RWPE1 (cell line): Measurements from ENCODE around the gene EXOSC2.

Experiments
- CTCF ChIA-PET: fragments of 350-600 bp; sonication (Branson Sonifier 250); formaldehyde crosslinking; extraction: SDS; loops from one replicate; lab custom pipeline; 2021; lab: Yijun Ruan, JAX
- POLR2A ChIA-PET: fragments of 400-600 bp; formaldehyde crosslinking; extraction: SDS; loops from one replicate; lab custom pipeline; 2020; ENCODE audit warnings: antibody characterized with exemption; ENCODE audit not compliant: low non-redundant PET; lab: Yijun Ruan, JAX
- DNase-seq: peaks from one replicate; pipeline ENCODE4 v3.0.0; 2012; ENCODE audit warnings: low spot score
- H3K27ac ChIP-seq: fragments of 450-650 bp; 2 replicates; pipeline ENCODE4 v1.5.1; 2017
- TF ChIP-seq, protein P1 (sequence below): fragments of 450-650 bp; conservative IDR thresholded peaks from 2 replicates; pipeline ENCODE4 v1.5.1; 2017; ENCODE audit warnings: low read depth, mild to moderate bottlenecking

Gene EXOSC2

GRCh38 chr9:130672466-130672865, 21.1 kb upstream of the EXOSC2 start:
- ChIA-PET POLR2A (no interaction called here), CTCF (no interaction called here)
- TF ChIP-seq, protein P1, sequence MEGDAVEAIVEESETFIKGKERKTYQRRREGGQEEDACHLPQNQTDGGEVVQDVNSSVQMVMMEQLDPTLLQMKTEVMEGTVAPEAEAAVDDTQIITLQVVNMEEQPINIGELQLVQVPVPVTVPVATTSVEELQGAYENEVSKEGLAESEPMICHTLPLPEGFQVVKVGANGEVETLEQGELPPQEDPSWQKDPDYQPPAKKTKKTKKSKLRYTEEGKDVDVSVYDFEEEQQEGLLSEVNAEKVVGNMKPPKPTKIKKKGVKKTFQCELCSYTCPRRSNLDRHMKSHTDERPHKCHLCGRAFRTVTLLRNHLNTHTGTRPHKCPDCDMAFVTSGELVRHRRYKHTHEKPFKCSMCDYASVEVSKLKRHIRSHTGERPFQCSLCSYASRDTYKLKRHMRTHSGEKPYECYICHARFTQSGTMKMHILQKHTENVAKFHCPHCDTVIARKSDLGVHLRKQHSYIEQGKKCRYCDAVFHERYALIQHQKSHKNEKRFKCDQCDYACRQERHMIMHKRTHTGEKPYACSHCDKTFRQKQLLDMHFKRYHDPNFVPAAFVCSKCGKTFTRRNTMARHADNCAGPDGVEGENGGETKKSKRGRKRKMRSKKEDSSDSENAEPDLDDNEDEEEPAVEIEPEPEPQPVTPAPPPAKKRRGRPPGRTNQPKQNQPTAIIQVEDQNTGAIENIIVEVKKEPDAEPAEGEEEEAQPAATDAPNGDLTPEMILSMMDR: no peak
- DNase-seq: no peak
- H3K27ac ChIP-seq: no peak overlapping the region

DNA sequence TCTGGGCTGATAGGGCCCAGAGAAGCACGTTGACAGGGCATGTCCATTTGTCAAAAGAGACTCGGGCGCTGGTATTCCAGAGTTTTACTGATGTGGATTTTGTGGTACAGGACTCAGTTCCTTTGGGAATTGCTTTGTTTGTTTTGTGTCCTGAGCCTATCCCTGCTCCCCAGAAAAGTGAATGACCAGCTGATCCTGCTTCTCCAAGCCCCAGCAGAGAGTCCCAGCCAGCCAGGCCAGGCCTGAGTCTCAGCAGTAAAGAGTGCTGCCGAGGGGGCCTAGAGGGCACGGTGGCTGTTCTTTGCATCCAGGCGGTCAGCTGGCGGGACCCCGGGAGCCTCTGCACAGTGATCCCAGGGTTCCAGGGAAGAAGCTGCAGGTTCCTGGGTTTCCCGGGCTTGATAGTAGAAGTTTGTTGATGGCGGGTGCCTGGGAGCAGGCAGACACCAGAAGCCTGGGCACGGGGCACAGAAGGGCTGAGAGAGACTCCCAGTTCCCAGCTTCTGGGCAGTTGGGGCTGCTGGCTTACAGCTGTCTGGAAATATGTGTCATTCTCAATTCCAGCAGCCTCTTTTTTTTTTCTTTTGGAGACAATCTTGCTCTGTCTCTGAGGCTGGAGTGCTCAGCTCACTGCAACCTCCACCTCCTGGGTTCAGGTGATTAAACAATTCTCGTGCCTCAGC, 20.5 kb upstream of the EXOSC2 start:
- ChIA-PET POLR2A (no interaction called here), CTCF (no interaction called here)
- no peak overlapping the region for H3K27ac ChIP-seq
- TF ChIP-seq, protein P1: no peak
- no peak for DNase-seq

- CTCF ChIA-PET: no interaction called here
- H3K27ac ChIP-seq: no peak overlapping the region
- DNase-seq: no peak
- TF ChIP-seq, protein P1: no peak
- POLR2A ChIA-PET: no interaction called here
These were observed 18.2 kb upstream of the EXOSC2 start for GRCh38 chr9:130675396-130675795.

DNA sequence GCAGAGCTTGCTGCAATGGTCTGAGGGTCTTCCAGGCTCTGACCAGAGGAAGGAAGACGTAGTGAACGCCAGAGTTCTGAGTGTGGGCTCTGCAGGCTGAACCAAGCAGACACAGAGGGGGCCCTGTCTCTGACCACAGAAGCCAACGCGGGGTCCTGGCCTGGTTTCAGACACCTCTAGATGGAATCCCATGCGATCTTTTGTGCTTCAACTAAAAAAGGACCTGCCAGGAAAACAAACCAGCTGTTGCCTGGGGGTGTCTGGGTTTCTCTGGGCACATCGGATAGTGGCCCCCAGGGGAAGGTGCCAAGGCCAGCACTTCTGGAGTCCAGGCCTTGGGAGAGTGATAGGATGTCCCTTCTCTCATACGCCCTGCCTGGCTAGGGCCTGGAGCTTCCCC, 16.3 kb upstream of the EXOSC2 start:
- DNase-seq: no peak
- no peak overlapping the region for H3K27ac ChIP-seq
- ChIA-PET POLR2A (no interaction called here), CTCF (no interaction called here)
- TF ChIP-seq, protein P1: no peak

DNA sequence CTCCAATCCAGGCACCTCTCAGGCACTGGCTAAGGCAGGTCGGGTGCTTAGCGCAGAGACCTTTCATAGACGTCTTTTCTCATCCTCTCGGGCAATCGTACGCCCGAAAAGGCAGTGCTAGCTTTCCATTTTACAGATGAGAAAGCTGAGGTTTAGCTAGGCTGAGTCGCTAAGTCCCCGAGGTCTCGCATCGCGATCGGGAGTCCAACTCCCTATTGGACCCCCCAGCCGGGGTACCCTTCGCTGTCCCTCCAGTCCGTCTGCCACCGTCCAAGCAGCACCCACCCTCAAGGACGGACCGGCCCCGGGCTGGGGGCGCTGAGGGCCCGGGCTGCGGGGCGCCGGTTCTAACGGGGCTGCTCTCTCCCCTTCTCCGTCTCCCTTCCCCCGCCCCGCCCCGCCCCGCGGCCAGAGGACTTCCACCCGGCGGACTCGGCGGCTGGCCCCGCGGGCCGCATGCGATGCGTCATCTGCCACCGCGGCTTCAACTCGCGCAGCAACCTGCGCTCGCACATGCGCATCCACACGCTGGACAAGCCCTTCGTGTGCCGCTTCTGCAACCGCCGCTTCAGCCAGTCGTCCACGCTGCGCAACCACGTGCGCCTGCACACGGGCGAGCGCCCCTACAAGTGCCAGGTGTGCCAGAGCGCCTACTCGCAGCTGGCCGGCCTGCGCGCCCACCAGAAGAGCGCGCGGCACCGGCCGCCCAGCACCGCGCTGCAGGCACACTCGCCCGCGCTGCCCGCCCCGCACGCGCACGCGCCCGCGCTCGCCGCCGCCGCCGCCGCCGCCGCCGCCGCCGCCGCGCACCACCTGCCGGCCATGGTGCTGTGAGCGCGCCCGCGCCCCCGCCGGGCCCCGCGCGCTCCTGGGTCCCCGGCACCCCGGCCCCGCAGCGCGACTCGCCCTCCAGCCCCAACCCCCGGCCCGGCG, 12.5 kb upstream of the EXOSC2 start:
- ChIA-PET CTCF (interaction anchor here (0.7 to 1.2 kb wide), 2 partner anchors 210 to 326 kb away, joined by 3 read pairs; no protein-coding TSS in a partner anchor), POLR2A (no interaction called here)
- TF ChIP-seq, protein P1: no peak

GRCh38 chr9:130681769-130682420, 11.7 kb upstream of the EXOSC2 start:
- ChIA-PET POLR2A (interaction anchor here (0.6 kb wide), 1 partner anchor 71 kb away, joined by 3 read pairs; no protein-coding TSS in a partner anchor), CTCF (interaction anchor here (0.5 to 3.8 kb wide), 18 partner anchors 16 to 538 kb away, joined by 3 to 89 read pairs (median 4); partner anchors contain the start of gene PRDM12)
- TF ChIP-seq, protein P1: no peak
- peak overlapping the region; percentile 64 for H3K27ac ChIP-seq
- DNase-seq: no peak

More for the DNA sequence above, 12.5 kb upstream of the EXOSC2 start:
- peak; percentile 95 for DNase-seq
- peak overlapping the region; percentile 64 for H3K27ac ChIP-seq
